HG03135 (cell line): Measurements from ENCODE around the gene FERMT3.
A peak's percentile ranks its signal among the peaks of the same experiment; 100 is the strongest.

Experiments
- ATAC-seq: cut with Tn5 transposase; IDR thresholded peaks from one replicate; pipeline ENCODE4 v1.9.1; 2021; ENCODE audit warnings: mild to moderate bottlenecking, moderate library complexity; ENCODE audit not compliant: unreplicated experiment

FERMT3 gene

DNA sequence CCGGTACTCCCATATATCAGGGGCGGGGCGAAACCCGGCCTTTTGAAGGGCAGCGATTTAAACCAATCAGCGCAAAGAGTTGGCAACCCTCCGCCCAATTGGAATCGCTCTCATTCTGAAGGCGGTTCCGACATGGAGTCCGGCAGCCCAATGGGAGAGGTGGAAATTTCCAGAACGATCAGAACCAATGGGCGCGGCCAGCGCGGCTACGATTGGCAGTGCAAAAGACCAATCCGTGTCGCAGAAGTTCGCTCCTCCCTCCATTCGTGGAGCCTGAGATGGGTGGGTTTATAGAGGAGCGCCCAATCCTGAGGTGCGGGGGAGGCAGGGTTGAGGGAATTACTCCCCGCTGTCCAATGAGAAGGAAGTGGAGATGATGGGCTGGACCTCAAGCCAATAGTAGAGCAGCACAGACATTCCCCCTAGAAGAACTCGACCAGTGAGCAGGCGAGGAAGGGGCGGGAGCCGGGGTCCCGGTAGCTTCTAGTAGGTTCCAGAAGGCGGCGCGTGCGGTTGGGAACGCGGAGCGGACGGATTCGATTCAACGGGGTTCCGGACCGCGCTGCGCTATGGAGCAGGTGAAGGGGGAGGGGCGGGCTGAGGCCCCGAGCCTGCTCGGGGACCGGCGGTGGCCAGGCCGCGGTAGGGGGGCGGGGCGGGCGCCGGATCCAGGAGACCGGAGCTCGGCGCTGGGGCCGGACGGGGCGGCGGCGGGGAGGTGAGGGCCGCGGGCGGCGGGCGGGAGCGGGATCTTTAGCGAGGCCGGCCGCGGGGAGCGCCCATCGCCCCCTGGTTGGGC, 20.6 kb upstream of the FERMT3 start, which contains the start of gene STIP1:
STIP1 (plus strand) TSS at position 479 of the 799 bp plus-strand sequence; CDS start at position 570, 91 bp downstream.
- ATAC-seq, result peak; percentile 84

DNA sequence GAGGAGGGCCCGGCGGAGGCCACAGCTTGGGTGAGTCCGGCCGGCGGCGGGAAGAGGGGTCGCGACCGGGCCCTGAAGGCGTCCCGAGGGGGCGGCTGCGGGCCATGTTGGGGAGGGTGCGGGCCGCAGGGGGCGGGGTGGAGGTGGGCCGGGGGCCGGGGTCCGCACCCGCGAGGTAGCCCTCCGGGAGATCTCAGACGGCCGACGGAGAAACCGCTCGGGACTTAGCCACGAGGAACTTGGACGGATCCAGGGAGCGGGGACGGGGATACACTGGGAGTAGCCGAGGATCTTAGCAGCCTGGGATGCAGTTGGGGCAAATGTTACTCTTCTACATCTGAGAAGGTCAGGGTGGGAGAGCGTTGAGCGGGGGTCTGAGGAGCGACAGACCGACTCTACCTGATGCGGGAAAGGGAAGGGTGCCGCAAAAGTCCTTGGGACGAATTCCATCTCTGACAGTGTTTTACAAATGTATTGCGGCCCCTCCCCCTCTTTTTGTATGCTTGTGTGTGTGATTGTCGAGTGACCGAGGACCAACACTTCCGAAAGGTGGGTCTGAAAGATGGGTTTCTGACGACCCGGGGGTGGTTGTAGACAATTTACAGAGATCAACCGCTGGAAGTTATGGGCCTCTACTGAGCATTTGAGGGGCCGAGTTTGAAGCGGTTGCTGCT, 19.9 kb upstream of the FERMT3 start:
- no peak for ATAC-seq

DNA sequence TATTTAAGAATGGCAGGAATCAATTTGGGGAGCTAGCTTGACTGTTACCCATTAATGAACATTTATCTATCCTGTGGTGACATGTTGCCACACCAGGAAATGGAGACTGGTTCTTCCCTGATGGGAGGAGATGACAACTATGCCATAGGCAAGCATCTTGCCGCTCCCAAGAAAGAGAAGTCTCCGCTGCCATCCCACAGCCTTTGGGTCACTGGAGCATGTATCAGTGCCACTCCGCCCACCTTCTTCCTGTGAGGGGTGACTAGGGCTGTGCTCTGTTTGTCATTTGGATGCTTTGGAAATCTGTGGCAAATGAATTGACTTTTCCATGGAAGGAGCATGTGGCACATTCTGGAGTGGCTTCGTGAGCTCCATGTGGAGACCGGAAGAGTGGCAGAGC, 14.1 kb upstream of the FERMT3 start:
- ATAC-seq, result no peak

DNA sequence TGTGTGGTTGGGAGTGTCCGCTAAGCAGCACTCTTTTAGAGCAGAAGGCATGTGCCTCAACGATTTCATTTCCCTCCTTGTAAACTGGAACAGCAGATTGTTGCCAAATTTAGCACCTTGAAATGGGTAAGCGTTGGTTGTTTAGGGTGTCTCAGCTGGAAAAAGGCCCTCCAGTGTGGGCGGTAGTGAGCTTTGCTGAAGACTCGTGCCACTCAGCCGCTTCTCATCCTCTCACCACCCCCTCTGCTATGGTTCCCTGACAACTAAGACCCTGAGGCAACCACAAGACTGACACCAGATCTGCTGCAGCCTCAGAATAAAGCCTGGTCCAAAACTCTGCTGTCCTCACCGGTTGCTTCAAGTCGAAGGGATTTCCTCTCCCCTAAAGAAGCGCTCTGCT, 9.9 kb upstream of the FERMT3 start:
- ATAC-seq, result no peak

DNA sequence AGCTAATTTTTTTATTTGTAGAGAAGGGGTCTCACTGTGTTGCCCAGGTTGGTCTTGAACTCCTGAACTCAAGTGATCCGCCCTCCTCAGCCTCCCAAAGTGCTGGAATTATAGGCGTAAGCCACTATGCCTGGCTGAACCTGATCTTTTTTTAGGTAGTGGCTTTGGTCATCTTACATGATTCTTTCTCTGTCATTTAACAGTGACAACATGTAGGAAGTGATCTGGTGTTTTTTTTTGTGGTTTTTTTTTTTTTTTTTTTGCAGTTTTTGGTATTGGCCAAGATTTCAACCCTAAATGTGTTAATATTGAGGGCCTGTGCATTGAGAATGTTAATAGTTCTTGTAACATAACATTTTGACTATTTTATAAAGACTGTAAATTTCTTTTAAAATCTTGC, 8.0 kb upstream of the FERMT3 start:
- ATAC-seq, result no peak

DNA sequence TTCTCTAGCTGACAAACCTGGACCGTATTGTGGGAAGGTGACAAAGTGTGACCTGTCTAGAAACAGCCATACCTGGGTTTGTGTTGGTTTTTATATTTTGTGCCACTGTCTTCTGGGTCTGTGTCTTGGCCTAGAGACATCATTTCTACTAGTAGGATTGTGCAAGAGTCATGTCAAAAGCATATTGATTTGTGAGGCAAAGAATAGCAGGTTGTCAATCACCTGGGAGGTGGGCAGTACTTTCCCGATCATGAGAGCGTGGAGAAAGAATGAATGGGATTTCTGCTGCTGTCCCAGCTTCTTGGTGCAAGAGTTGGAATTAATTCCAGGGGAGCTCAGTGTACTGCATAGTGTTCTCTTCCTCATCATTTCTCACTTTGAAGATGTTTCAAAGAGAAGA, 5.0 kb upstream of the FERMT3 start:
- no peak for ATAC-seq

DNA sequence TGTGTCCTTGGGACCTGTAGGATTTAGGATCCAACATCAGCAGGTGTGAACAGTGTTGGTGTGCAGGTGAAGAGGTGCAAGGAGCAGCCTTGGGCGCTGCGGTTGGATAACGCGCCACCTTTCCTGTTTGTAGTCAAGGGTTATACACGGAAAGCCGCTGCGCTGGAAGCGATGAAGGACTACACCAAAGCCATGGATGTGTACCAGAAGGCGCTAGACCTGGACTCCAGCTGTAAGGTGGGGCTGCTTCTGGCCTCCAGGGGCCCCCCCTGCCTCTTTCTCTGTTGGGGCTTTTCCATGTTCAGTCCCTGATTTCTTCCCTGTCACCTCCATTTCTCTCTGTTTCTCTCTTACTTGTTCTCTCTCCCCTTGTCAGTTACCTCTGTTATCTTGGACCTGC, 3.5 kb upstream of the FERMT3 start:
- ATAC-seq, result no peak

DNA sequence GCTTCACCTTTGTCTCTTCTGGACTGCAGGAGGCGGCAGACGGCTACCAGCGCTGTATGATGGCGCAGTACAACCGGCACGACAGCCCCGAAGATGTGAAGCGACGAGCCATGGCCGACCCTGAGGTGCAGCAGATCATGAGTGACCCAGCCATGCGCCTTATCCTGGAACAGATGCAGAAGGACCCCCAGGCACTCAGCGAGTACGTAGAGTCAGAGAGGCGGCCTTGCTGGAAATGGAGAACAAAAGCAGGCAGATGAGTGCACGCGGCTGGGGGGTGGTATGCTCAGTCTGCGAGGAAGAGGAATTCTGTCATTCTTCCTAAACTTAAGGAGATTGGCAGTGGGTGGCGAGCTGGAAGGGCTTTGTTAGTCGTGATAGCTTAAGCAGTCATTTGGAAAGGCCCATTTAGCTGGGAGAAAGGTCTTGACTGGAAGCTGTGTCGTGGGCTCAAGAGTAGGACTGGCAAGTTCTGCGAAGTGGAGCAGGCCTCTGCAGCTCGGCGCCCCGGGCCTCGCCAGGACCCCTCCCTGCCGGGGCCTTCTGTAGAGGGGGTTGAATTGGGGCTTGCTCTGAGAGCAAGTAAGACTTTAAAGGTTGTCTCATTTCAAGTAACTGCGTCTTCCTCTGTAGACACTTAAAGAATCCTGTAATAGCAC, 3.0 kb upstream of the FERMT3 start:
- no peak for ATAC-seq

DNA sequence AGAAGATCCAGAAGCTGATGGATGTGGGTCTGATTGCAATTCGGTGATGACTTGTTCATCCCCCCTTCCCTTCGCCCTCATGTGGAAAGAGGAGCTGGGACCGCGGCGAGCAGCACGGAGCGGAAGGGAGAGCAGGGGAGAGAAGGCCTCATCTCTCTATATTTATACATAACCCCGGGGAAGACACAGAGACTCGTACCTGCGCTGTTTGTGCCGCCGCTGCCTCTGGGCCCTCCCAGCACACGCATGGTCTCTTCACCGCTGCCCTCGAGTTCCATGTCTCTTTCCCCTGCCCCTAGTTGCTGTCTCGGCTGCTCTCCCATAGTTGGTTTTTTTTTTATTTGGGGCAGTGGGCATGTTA, 2.5 kb upstream of the FERMT3 start:
- no peak for ATAC-seq

DNA sequence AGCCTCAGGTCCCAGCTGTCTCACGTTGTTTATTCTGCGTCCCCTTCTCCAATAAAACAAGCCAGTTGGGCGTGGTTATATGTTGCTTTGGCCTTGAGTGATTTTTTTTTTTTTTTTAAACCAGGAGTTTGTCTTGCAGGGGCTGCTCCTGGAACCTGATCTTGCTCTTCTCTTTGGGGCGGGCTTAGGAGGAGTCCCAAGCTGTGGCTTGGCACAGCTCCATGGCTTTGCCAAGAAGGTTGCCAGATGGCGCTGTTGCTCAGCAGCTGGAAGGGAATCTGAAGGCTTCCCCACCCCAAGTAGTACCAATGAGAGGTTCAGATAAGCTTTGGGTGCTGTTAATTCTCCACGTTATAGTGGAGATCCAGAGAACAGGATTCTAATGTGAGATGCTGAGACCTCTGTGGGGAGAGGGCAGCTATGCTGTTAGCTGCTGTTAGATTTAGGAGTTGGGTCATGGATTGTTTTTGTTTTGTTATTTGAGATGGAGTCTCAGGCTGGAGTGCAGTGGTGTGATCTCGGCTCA, 2.0 kb upstream of the FERMT3 start:
- no peak for ATAC-seq

DNA sequence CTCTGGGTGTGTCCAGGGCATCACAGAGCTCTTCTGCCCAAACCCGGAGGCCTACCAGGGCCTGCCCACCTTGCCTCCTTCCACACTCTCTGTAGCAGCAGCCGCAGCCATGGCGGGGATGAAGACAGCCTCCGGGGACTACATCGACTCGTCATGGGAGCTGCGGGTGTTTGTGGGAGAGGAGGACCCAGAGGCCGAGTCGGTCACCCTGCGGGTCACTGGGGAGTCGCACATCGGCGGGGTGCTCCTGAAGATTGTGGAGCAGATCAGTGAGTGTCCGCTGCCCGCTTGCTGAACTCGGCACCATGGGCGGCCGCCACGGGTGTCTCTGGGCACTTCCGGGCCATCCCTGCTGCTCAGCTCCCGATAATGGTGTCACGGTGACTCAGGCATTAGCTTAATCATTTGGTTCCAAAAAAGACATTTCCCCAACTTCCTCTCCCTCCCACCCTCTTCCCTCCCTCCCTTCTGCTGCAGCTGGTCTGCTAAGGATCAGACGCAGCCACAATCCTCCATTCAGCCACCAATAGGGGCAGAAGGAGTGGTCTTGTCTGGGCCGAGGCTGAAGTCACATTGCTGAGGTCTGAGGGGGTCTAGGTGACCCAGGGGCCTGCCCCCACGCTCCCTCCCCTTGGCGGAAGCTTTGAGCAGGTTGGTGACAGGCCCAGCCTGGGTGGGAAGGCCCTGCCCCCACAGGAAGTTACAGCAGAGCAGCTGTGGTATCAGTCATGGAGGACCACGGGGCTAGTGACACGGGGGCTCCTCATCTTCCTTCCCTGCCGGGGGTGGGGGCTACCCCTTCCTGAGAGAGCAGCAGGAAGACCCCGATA, 950 bp downstream of the FERMT3 start:
- peak; percentile 67 for ATAC-seq

DNA sequence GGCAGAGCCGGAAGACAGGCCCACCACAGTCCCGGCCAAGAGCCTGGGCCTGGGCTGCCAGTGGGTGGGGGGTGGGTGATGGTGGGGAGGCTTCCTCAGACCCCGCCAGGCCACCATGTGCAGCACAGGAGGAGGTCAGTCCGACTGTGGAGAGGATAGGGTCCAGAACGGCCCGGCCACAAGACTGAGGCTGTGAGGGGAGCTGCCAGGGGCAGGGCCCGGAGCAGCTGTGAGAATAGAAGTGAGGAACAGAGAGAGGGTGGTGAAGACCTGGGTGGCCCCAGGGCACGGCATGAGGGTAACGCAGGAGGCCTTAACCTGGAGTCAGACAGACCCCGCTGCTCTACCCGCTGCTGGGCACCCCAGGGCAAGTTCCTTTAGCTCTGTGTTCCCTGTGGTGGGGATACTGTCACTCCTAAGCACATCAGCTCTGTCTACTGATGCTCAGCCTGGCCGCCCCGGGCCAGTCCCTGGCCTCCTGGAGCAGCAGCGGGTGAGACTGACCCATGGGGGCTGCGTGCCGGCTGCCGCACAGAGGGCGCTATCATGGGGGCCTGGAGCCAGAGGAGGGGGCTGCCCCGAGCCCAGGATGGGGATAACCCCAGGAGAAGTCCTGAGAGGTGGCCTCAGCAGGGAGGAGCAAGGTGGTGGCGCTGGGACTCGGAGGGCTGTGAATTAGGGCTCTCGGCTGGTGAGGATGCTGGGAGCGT, 1.7 kb downstream of the FERMT3 start:
- ATAC-seq, result no peak

DNA sequence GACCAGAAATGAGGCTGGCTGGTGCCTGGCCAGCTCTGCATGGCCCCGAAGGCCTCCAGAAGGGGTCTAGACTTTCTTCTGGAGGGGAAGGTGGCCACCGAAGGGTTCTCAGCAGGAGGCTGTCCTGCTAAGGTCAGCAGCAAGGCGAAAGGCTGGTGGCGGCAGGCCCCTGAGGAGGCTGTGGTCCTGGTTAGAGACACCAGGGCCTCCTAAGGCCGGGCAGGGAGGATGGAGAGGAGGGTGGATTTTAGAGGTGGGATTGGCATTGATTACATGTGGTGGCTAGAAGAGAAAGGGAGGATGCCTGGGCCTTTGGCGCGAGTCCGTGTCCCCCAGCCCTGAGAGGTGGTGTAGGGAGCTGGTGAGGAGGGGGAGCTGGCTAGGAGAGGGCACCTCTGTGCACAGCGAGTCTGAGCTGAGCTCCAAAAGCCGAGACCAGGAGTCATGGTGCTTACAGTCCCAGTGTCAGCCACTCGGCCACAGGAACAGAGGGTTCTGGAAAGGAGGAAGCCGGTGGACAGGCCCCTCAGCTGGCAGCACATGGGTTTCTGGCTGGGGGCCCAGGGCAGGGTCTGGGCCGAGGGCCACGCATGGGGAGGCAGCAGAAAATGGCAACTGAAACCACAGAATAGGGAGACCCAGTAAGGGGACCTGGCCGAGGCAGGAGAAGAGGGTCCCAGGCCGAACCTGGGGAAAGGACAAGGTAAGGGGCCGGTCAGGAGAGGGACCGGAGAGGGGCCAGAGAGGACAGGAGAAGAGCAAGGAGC, 2.5 kb downstream of the FERMT3 start:
- ATAC-seq, result no peak

DNA sequence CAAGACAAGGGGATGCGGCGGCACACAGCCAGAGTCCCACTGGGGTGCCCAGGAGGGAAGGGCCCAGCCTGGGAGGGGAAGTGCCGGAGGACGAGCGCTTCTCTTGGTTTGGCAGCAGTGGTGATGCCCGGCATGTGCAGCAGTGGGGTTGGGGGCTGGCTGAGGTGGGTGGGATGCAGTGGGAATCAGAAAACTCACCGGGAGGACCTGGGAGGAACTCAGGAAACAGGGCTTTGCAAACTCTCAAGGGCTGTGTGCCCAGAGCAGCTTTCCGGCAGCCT, 3.0 kb downstream of the FERMT3 start:
- ATAC-seq, result no peak

DNA sequence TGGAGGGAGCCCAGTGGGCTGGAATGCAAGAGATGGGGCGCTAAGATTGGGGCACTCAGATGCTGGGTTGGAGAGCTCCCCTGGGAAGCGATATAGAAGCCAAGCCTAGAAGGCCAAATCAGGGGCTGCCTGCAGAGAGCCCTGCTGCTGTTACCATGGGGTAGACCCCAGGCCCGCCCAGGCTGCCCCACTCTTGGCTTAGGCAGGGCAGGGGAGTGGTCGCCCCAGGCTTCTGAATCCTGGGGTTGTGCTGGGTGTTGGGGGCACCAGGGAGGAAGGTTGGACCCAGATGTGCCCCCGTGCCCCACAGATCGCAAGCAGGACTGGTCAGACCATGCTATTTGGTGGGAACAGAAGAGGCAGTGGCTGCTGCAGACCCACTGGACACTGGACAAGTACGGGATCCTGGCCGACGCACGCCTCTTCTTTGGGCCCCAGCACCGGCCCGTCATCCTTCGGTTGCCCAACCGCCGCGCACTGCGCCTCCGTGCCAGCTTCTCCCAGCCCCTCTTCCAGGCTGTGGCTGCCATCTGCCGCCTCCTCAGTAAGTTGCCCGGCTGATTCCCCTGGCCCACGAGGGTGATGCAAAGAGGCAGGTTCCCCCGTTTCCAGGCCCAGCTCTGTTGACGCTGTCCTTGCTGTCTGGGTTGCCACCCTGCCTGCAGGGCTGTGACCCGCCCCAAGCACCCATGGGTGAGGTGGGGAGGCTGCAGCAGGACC, 3.9 kb downstream of the FERMT3 start:
- no peak for ATAC-seq

DNA sequence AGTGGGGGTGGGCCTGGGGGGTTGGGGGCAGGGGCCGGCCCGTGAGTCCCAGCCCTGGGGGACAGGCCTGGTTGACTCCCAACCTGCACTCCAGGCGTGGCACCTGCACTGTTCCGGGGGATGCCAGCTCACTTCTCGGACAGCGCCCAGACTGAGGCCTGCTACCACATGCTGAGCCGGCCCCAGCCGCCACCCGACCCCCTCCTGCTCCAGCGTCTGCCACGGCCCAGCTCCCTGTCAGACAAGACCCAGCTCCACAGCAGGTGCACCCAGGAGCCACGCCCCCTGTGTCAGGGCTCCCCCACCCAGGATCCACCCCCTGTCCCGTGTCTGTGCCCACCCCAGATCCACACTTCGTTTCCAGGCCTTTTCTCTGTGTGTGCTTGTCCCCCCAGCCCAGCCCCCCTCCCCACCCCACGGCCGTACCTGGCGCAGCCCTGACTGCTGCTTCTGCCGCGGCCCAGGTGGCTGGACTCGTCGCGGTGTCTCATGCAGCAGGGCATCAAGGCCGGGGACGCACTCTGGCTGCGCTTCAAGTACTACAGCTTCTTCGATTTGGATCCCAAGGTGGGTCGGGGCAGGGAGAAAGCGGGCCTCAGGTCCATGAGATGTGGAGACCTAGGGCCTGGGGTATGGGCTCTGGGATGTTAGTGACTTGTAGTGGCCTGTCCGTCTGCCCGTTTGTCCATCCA, 4.8 kb downstream of the FERMT3 start:
- no peak for ATAC-seq

DNA sequence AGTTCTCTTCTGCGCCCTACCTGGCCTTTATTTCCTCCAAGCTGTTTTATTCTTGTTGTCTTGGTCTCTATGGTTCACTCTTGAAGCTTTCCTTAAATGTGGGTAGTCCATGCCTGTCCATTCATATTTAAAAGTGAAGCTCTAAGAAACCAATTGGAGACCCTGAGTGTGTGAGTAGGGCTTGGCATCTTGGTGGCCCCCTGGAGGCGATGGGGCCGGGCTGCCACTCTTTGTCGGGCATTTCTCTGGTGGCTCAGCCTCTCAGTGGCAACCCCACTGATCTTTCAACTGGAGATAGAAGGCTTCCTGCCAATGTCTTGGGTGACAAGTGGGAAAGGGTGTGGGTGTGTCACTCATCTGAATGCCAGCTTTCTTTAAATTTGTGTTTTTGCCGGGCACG, 10.4 kb downstream of the FERMT3 start:
- no peak for ATAC-seq

DNA sequence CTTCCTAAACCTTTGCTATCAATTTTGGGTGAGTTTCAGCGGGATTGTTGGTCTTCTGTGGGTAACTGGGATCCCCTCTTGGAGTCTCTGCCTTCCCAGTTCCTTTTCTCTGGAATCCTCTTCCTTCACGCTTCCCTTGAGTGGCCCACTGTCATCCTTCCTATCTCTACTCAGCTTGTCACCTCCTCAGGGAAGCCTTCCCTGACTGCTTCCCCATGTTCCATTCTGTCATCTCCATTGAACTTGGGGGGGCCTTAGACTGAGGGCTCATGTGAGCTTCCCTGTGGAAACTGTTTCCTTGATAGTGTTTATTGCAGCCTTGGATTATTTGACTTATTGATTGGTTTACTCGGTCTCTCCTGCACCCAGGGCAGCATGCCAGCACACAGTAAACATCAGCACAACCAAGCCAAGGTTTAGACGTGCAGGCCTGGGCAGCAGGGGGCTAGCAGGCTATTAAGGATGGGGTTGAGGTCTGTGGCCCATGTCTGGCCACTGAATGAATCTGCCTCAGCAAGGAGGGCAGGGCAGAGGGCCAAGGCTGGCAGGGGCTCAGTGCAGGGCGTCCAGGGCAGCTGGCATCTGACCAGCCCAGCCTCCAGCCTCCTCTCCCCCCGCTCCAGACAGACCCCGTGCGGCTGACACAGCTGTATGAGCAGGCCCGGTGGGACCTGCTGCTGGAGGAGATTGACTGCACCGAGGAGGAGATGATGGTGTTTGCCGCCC, 12.3 kb downstream of the FERMT3 start:
- no peak for ATAC-seq
